Aortic smooth muscle cell (primary cell): ENCODE results near the gene DERL3. TPM values are rescaled to one million over a fixed set of nuclear protein-coding genes. Genes with fewer than 3 reads are reported as not detected.

Source experiments
- total RNA-seq: library from RNA; depleted of rRNA; stranded (reverse); fragments of >200 nt; gene quantifications from 2 replicates; pipeline ENCODE4 v1.2.3, GENCODE V29; 2014

The DERL3 gene
- total RNA-seq: 0.19 and 0.53 TPM in 2 replicates

GRCh38 chr22:23838681-23839468 lies at the start of gene DERL3:
TSS of gene DERL3 (minus strand) at chr22:23839006. CDS start at chr22:23838987, 19 bp downstream.

GRCh38 chr22:23857606-23858483 lies 19.0 kb upstream of the DERL3 start, which contains the start of gene SLC2A11:
TSS of gene SLC2A11 (plus strand) at chr22:23857875. CDS start at chr22:23858000, 125 bp downstream.

DNA sequence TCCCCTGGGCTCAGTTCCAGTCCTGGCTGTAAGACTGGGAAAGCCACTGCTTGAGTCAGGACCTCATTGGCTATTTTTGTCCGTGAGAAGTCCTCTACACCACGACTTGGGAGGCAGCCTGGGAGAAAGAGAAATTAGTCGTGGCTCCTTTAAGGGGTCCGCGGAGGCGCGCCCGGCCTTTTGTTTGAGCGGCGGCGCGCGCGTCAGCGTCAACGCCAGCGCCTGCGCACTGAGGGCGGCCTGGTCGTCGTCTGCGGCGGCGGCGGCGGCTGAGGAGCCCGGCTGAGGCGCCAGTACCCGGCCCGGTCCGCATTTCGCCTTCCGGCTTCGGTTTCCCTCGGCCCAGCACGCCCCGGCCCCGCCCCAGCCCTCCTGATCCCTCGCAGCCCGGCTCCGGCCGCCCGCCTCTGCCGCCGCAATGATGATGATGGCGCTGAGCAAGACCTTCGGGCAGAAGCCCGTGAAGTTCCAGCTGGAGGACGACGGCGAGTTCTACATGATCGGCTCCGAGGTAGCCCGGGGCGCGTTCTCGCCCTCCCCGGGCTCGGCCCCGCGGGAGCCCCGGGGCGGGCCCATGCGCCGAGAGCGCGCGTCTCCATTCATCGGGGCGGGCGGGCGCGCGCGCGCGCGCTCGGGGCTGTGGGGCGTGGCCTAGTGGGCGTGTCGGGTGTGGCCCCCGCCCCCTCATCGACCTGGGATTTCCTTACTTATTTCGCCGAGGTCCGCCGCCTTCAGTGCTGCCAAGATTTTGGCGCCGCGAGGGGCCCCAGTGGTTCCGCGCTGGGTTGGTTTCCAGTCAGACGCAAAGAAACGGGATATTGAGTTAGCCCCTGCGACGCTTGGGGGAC lies 51.8 kb downstream of the DERL3 start, which contains the start of gene SMARCB1:
SMARCB1 (plus strand) TSS at position 215 of the 848 bp plus-strand sequence; CDS start at position 419, 204 bp downstream.

Other genes starting within 250 kb of the DERL3 start
- 0.31 TPM in 1 of 2 replicates, not detected in the other for gene DRICH1, start 206.7 kb downstream of the DERL3 start, total RNA-seq
- not detected in 2 replicates for gene RGL4, start 148.0 kb downstream of the DERL3 start, total RNA-seq
- 3.3 and 4.5 TPM in 2 replicates for gene ZNF70, start 87.9 kb downstream of the DERL3 start, total RNA-seq
- not detected in 2 replicates for gene VPREB3, start 84.6 kb downstream of the DERL3 start, total RNA-seq
- 2.1 and 3.5 TPM in 2 replicates for gene C22orf15, start 76.0 kb downstream of the DERL3 start, total RNA-seq
- 3.2 and 5.5 TPM in 2 replicates for gene CHCHD10, start 71.0 kb downstream of the DERL3 start, total RNA-seq
- 4.6 and 5.2 TPM in 2 replicates for gene MMP11, start 66.2 kb downstream of the DERL3 start, total RNA-seq
- 16.2 and 17.1 TPM in 2 replicates for gene SMARCB1, start 52.0 kb downstream of the DERL3 start, total RNA-seq
- gene SLC2A11, start 18.9 kb upstream of the DERL3 start, total RNA-seq: 11.1 and 11.3 TPM in 2 replicates
- gene MIF, start 55.4 kb upstream of the DERL3 start, total RNA-seq: 161 and 200 TPM in 2 replicates
- gene GSTT2B, start 122.2 kb upstream of the DERL3 start, total RNA-seq: 0.79 and 1.2 TPM in 2 replicates
- gene DDTL, start 127.9 kb upstream of the DERL3 start, total RNA-seq: 0.62 and 0.92 TPM in 2 replicates
- 82.2 and 91.0 TPM in 2 replicates for gene DDT, start 135.4 kb upstream of the DERL3 start, total RNA-seq
- not detected in 2 replicates for gene GSTT2, start 141.1 kb upstream of the DERL3 start, total RNA-seq
- not detected in 2 replicates for gene GSTT4, start 166.4 kb upstream of the DERL3 start, total RNA-seq
- gene CABIN1, start 172.3 kb upstream of the DERL3 start, total RNA-seq: 40.4 and 41.8 TPM in 2 replicates